Measurements from ENCODE around the gene ASIC4. TPM values are rescaled to one million over a fixed set of nuclear protein-coding genes. Genes with fewer than 3 reads are reported as not detected.
A peak's percentile ranks its signal among the peaks of the same experiment; 100 is the strongest.

Gene ASIC4
- total RNA-seq, 1 experiment from 2014 or later = not detected

GRCh38 chr2:219467736-219468075 is 46.6 kb upstream of the ASIC4 start:
- H3K27ac Mint-ChIP-seq (ENCODE audit: low read depth, unreplicated experiment) = no peak overlapping the region
- no peak for DNase-seq (ENCODE audit: unreplicated experiment)
- TF ChIP-seq CTCF (IDR thresholded peaks at IDR 0.05; ENCODE audit: unreplicated experiment) = no peak
- H3K36me3 Mint-ChIP-seq (ENCODE audit: insufficient read depth, unreplicated experiment) = peaks cover 3% of the 10 kb centered on the region
- no peaks in the 10 kb centered on the region for H3K4me1 Mint-ChIP-seq (ENCODE audit: insufficient read depth, unreplicated experiment)
- ChIA-PET POLR2A (interaction anchor here (2.1 kb wide), 1 partner anchor 31 kb away, joined by 7 read pairs; the partner anchor contains the start of gene GMPPA), CTCF (interaction anchor here (1.0 to 3.1 kb wide), 3 partner anchors 8 to 64 kb away, joined by 3 to 13 read pairs (median 6); no protein-coding TSS in a partner anchor)
- no TSS peak for BruUV-seq (replicated peaks)
- no peaks in the 10 kb centered on the region for H3K9me3 Mint-ChIP-seq (ENCODE audit: unreplicated experiment)
- intact Hi-C loops (cut with micrococcal nuclease) = no loop called here
- H3K27me3 Mint-ChIP-seq (ENCODE audit: insufficient read depth, unreplicated experiment) = no peaks in the 10 kb centered on the region
- H3K4me3 Mint-ChIP-seq (ENCODE audit: unreplicated experiment) = no peak overlapping the region

GRCh38 chr2:219468410-219469185 is 45.7 kb upstream of the ASIC4 start:
- H3K4me3 Mint-ChIP-seq (ENCODE audit: unreplicated experiment) = no peak overlapping the region
- intact Hi-C loops (cut with micrococcal nuclease) = no loop called here
- no TSS peak for BruUV-seq (replicated peaks)
- POLR2A ChIA-PET = interaction anchor here (0.6 to 2.1 kb wide), 2 partner anchors 30 to 128 kb away, joined by 3 to 7 read pairs; partner anchors contain the start of gene GMPPA
- H3K9me3 Mint-ChIP-seq (ENCODE audit: unreplicated experiment) = no peaks in the 10 kb centered on the region
- no peaks in the 10 kb centered on the region for H3K36me3 Mint-ChIP-seq (ENCODE audit: insufficient read depth, unreplicated experiment)
- no peaks in the 10 kb centered on the region for H3K4me1 Mint-ChIP-seq (ENCODE audit: insufficient read depth, unreplicated experiment)
- CTCF ChIA-PET = interaction anchor here (1.0 to 3.1 kb wide), 4 partner anchors 7 to 66 kb away, joined by 3 to 13 read pairs (median 5); no protein-coding TSS in a partner anchor
- no peak for TF ChIP-seq CTCF (IDR thresholded peaks at IDR 0.05; ENCODE audit: unreplicated experiment)
- no peaks in the 10 kb centered on the region for H3K27me3 Mint-ChIP-seq (ENCODE audit: insufficient read depth, unreplicated experiment)
- no peak for DNase-seq (ENCODE audit: unreplicated experiment)
- H3K27ac Mint-ChIP-seq (ENCODE audit: low read depth, unreplicated experiment) = no peak overlapping the region

- Mint-ChIP-seq H3K27ac (ENCODE audit: low read depth, unreplicated experiment) (no peak overlapping the region), H3K27me3 (ENCODE audit: insufficient read depth, unreplicated experiment) (no peaks in the 10 kb centered on the region), H3K9me3 (ENCODE audit: unreplicated experiment) (no peaks in the 10 kb centered on the region), H3K36me3 (ENCODE audit: insufficient read depth, unreplicated experiment) (no peaks in the 10 kb centered on the region), H3K4me1 (ENCODE audit: insufficient read depth, unreplicated experiment) (no peaks in the 10 kb centered on the region), H3K4me3 (ENCODE audit: unreplicated experiment) (no peak overlapping the region)
- TF ChIP-seq CTCF (IDR thresholded peaks at IDR 0.05; ENCODE audit: unreplicated experiment) = no peak
- intact Hi-C loops (cut with micrococcal nuclease) = no loop called here
- ChIA-PET CTCF (interaction anchor here (1.0 to 1.4 kb wide), 2 partner anchors 67 to 74 kb away, joined by 3 to 4 read pairs; no protein-coding TSS in a partner anchor), POLR2A (interaction anchor here (0.6 kb wide), 1 partner anchor 128 kb away, joined by 3 read pairs; no protein-coding TSS in a partner anchor)
- BruUV-seq (replicated peaks) = no TSS peak
- DNase-seq (ENCODE audit: unreplicated experiment) = peak; percentile 43
These were observed 45.0 kb upstream of the ASIC4 start for GRCh38 chr2:219469186-219469724.

GRCh38 chr2:219470429-219470828 is 43.9 kb upstream of the ASIC4 start:
- intact Hi-C loops (cut with micrococcal nuclease) = no loop called here
- H3K9me3 Mint-ChIP-seq (ENCODE audit: unreplicated experiment) = no peaks in the 10 kb centered on the region
- no peak for TF ChIP-seq CTCF (IDR thresholded peaks at IDR 0.05; ENCODE audit: unreplicated experiment)
- H3K36me3 Mint-ChIP-seq (ENCODE audit: insufficient read depth, unreplicated experiment) = no peaks in the 10 kb centered on the region
- CTCF ChIA-PET = interaction anchor here (0.7 to 1.4 kb wide), 3 partner anchors 12 to 59 kb away, joined by 3 to 4 read pairs (median 3); no protein-coding TSS in a partner anchor
- POLR2A ChIA-PET = interaction anchor here (1.2 kb wide), 1 partner anchor 18 kb away, joined by 3 read pairs; no protein-coding TSS in a partner anchor
- no TSS peak for BruUV-seq (replicated peaks)
- H3K27me3 Mint-ChIP-seq (ENCODE audit: insufficient read depth, unreplicated experiment) = no peaks in the 10 kb centered on the region
- DNase-seq (ENCODE audit: unreplicated experiment) = no peak
- no peak overlapping the region for H3K27ac Mint-ChIP-seq (ENCODE audit: low read depth, unreplicated experiment)
- H3K4me1 Mint-ChIP-seq (ENCODE audit: insufficient read depth, unreplicated experiment) = no peaks in the 10 kb centered on the region
- H3K4me3 Mint-ChIP-seq (ENCODE audit: unreplicated experiment) = no peak overlapping the region
